H9 (cell line): ENCODE measurements around the gene TJP2. TPM values are rescaled to one million over a fixed set of nuclear protein-coding genes. Genes with fewer than 3 reads are reported as not detected.
A peak's percentile ranks its signal among the peaks of the same experiment; 100 is the strongest.

Experiments used
- DNase-seq: peaks from one replicate; pipeline ENCODE4 v3.0.0-alpha.2; 2017
- H2AFZ ChIP-seq: one replicate; pipeline ENCODE4 v1.6.1; 2013; ENCODE audit warnings: mild to moderate bottlenecking, low read length, control low read depth, moderate library complexity
- H2AK5ac ChIP-seq: 2 replicates; pipeline ENCODE4 v1.6.1; 2013; ENCODE audit warnings: low read length, control low read depth, mixed read lengths; ENCODE audit not compliant: insufficient read length
- H2BK120ac ChIP-seq: one replicate; pipeline ENCODE4 v1.6.1; 2013; ENCODE audit warnings: low read depth, mild to moderate bottlenecking, low read length, control low read depth, inconsistent platforms; ENCODE audit not compliant: poor library complexity, severe bottlenecking
- H2BK12ac ChIP-seq: 2 replicates; pipeline ENCODE4 v1.6.1; 2013; ENCODE audit warnings: low read length, control low read depth, mixed read lengths, low read depth; ENCODE audit not compliant: insufficient read length
- H2BK15ac ChIP-seq: 2 replicates; pipeline ENCODE4 v1.6.1; 2013; ENCODE audit warnings: low read depth, low read length, control low read depth
- H2BK20ac ChIP-seq: one replicate; pipeline ENCODE4 v1.6.1; 2013; ENCODE audit warnings: low read depth, mild to moderate bottlenecking, low read length, control low read depth, inconsistent platforms; ENCODE audit not compliant: poor library complexity, severe bottlenecking
- H2BK5ac ChIP-seq: 2 replicates; pipeline ENCODE4 v1.6.1; 2013; ENCODE audit warnings: low read length, control low read depth, mixed read lengths; ENCODE audit not compliant: insufficient read length
- H3K14ac ChIP-seq: 2 replicates; pipeline ENCODE4 v1.6.1; 2013; ENCODE audit warnings: low read length, control low read depth; ENCODE audit not compliant: insufficient read depth
- H3K18ac ChIP-seq: 2 replicates; pipeline ENCODE4 v1.6.1; 2013; ENCODE audit warnings: low read depth, mild to moderate bottlenecking, mixed read lengths, low read length, control low read depth; ENCODE audit not compliant: insufficient read length
- H3K23ac ChIP-seq: 2 replicates; pipeline ENCODE4 v1.6.1; 2013; ENCODE audit warnings: low read length, control low read depth, mixed read lengths, low read depth; ENCODE audit not compliant: insufficient read length
- H3K23me2 ChIP-seq: 2 replicates; pipeline ENCODE4 v1.6.1; 2013; ENCODE audit warnings: low read depth, mild to moderate bottlenecking, mixed read lengths, low read length, control low read depth; ENCODE audit not compliant: insufficient read length, poor library complexity, severe bottlenecking
- H3K27ac ChIP-seq: 2 replicates; pipeline ENCODE4 v1.5.1; 2013; ENCODE audit warnings: low read length, control low read depth, mixed read lengths, low read depth; ENCODE audit not compliant: insufficient read length
- H3K27me3 ChIP-seq: 2 replicates; pipeline ENCODE4 v1.6.1; 2013; ENCODE audit warnings: low read length, control low read depth, inconsistent platforms; ENCODE audit not compliant: insufficient read depth
- H3K4ac ChIP-seq: 2 replicates; pipeline ENCODE4 v1.6.1; 2013; ENCODE audit warnings: low read depth, mild to moderate bottlenecking, control low read depth, inconsistent platforms, low read length, moderate library complexity
- H3K4me1 ChIP-seq: 2 replicates; pipeline ENCODE4 v1.6.1; 2013; ENCODE audit warnings: low read length, control low read depth, inconsistent platforms; ENCODE audit not compliant: insufficient read depth
- H3K4me2 ChIP-seq: 2 replicates; pipeline ENCODE4 v1.6.1; 2013; ENCODE audit warnings: low read length, control low read depth, mixed read lengths; ENCODE audit not compliant: insufficient read length, insufficient read depth
- H3K56ac ChIP-seq: 2 replicates; pipeline ENCODE4 v1.6.1; 2013; ENCODE audit warnings: low read depth, mild to moderate bottlenecking, mixed read lengths, low read length, control low read depth; ENCODE audit not compliant: insufficient read length
- H3K79me1 ChIP-seq: 2 replicates; pipeline ENCODE4 v1.6.1; 2013; ENCODE audit warnings: low read depth, mild to moderate bottlenecking, moderate library complexity, low read length, control low read depth, inconsistent platforms; ENCODE audit not compliant: insufficient read depth, poor library complexity, severe bottlenecking
- H3K79me2 ChIP-seq: 2 replicates; pipeline ENCODE4 v1.6.1; 2013; ENCODE audit warnings: low read length, control low read depth, inconsistent platforms; ENCODE audit not compliant: insufficient read depth
- H3K9ac ChIP-seq: 2 replicates; pipeline ENCODE4 v1.6.1; 2013; ENCODE audit warnings: low read length, control low read depth, mixed read lengths; ENCODE audit not compliant: insufficient read length; ENCODE audit errors: extremely low read depth
- H3K9me3 ChIP-seq: one replicate; pipeline ENCODE4 v1.6.1; 2013; ENCODE audit warnings: low read depth, low read length, inconsistent platforms; ENCODE audit not compliant: control insufficient read depth
- H3T11ph ChIP-seq: one replicate; pipeline ENCODE4 v1.6.1; 2013; ENCODE audit warnings: mild to moderate bottlenecking, low read length, control low read depth, inconsistent platforms
- H4K20me1 ChIP-seq: one replicate; pipeline ENCODE4 v1.6.1; 2013; ENCODE audit not compliant: control insufficient read depth, insufficient read length, insufficient read depth
- H4K5ac ChIP-seq: 2 replicates; pipeline ENCODE4 v1.6.1; 2013; ENCODE audit warnings: low read depth, mild to moderate bottlenecking, mixed read lengths, low read length, control low read depth; ENCODE audit not compliant: insufficient read length
- H4K8ac ChIP-seq: replicated peaks from 2 replicates; pipeline ENCODE4 v1.6.1; 2013; ENCODE audit warnings: low read length, control low read depth, mixed read lengths, low read depth; ENCODE audit not compliant: insufficient read length
- H4K91ac ChIP-seq: 2 replicates; pipeline ENCODE4 v1.6.1; 2013; ENCODE audit warnings: low read depth, mild to moderate bottlenecking, moderate library complexity, mixed read lengths, low read length, control low read depth; ENCODE audit not compliant: insufficient read length
- H3K27ac Mint-ChIP-seq, 3 experiments: 2 replicates in 2 of 3; 3 replicates in 1 of 3; pipeline ENCODE4 v1.8.0; 2020 to 2021; ENCODE audit warnings: mixed read lengths in 3 of 3, mild to moderate bottlenecking in 1 of 3, moderate library complexity in 1 of 3
- H3K27me3 Mint-ChIP-seq: 2 replicates; pipeline ENCODE4 v1.8.0; 2021; ENCODE audit warnings: low read depth, mild to moderate bottlenecking, moderate library complexity, mixed read lengths
- H3K36me3 Mint-ChIP-seq, 3 experiments: 2 replicates in 2 of 3; 3 replicates in 1 of 3; pipeline ENCODE4 v1.8.0; 2020 to 2021; ENCODE audit warnings: low read depth in 3 of 3, mixed read lengths in 3 of 3; ENCODE audit not compliant: insufficient read depth in 1 of 3
- H3K4me1 Mint-ChIP-seq, 2 experiments: 2 replicates each; pipeline ENCODE4 v1.8.0; 2020; ENCODE audit warnings: mixed read lengths in 2 of 2
- H3K4me3 Mint-ChIP-seq, 2 experiments: 2 replicates in 1 of 2; 3 replicates in 1 of 2; pipeline ENCODE4 v1.8.0; 2020 to 2021; ENCODE audit warnings: mild to moderate bottlenecking in 2 of 2, mixed read lengths in 2 of 2, moderate library complexity in 1 of 2
- H3K9me3 Mint-ChIP-seq, 2 experiments: 2 replicates in 1 of 2; 3 replicates in 1 of 2; pipeline ENCODE4 v1.8.0; 2020; ENCODE audit warnings: mild to moderate bottlenecking in 2 of 2, mixed read lengths in 2 of 2, moderate library complexity in 1 of 2
- CTCF ChIP-seq: fragments of 200-600 bp; sonication (generic); conservative IDR thresholded peaks from 3 replicates; pipeline ENCODE4 v1.8.0; 2021; ENCODE audit warnings: antibody characterized with exemption, mild to moderate bottlenecking
- WGBS: extraction: QIAGEN DNeasy Blood & Tissue Kit; methylation state at CpG from one replicate; pipeline ENCODE4 v1.1.7; 2013; ENCODE audit warnings: missing lambda C conversion rate, low lambda C conversion rate, mixed read lengths; ENCODE audit not compliant: insufficient read length; ENCODE audit errors: extremely low coverage; 5-methylcytosine and 5-hydroxymethylcytosine counted together
- total RNA-seq: library from RNA; stranded (reverse); gene quantifications from 2 replicates; pipeline ENCODE4 v1.2.1, GENCODE V29; 2021

The TJP2 gene
- total RNA-seq, 1 experiment from 2014 or later, result 130 TPM

DNA sequence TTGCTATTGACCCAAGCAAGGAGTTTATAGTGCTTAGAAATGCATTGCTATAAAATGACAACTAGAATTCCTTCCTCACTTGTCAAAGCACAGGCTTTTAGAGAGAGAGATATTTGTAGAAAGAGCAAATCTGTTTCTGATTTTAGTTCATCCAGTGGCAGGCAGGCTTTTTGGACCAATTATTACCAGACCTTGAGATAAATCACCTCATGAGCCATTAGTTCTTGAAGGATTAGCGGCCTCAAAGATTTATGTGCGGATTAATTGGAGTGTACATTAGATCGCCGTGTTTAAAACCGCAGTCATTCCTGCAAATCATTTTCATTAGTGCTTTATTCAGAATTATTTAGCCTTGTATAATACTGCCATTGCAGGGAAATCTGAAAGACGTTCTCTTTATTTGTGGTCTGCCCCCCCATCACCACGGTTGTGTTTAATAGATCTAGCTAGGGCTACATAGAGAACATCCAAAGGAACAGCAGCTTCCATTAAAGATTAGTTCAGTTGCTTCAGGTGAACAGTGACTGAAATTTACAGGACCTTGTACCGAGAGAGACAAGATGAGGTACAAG lies 28.8 kb upstream of the TJP2 start:
- no peaks in the 10 kb centered on the region for H3K9me3 ChIP-seq
- H3K27me3 ChIP-seq, result no peaks in the 10 kb centered on the region
- no peaks in the 10 kb centered on the region for H3K9me3 Mint-ChIP-seq
- peaks cover 12% of the 10 kb centered on the region; the same call in 1 of the 2 replicates for H3K79me2 ChIP-seq
- no peak for TF ChIP-seq CTCF
- H3K36me3 Mint-ChIP-seq, result peaks cover 2 to 9% (median 4%) of the 10 kb centered on the region in 3 experiments; a peak in 4 of 7 replicates
- no peak overlapping the region for H2AFZ ChIP-seq
- WGBS, result no CpG with 5 or more reads among the region's 8 CpGs
- no peak overlapping the region for H3K4me3 Mint-ChIP-seq
- H3T11ph ChIP-seq, result no peak overlapping the region
- no peak overlapping the region for H3K27ac ChIP-seq
- no peak overlapping the region for H4K8ac ChIP-seq
- no peaks in the 10 kb centered on the region for H3K23me2 ChIP-seq
- peaks cover 7% of the 10 kb centered on the region for H3K79me1 ChIP-seq
- H3K4me2 ChIP-seq, result no peak overlapping the region
- H2AK5ac ChIP-seq, result no peak overlapping the region
- no peak overlapping the region for H3K9ac ChIP-seq
- no peaks in the 10 kb centered on the region for H4K20me1 ChIP-seq
- no peak overlapping the region for H3K14ac ChIP-seq
- no peak overlapping the region for H4K5ac ChIP-seq
- peaks cover 7 to 14% of the 10 kb centered on the region in 2 experiments for H3K4me1 Mint-ChIP-seq
- no peak overlapping the region for H3K4ac ChIP-seq
- no peak overlapping the region for H2BK5ac ChIP-seq
- no peak overlapping the region for H3K23ac ChIP-seq
- no peak overlapping the region for H4K91ac ChIP-seq
- no peaks in the 10 kb centered on the region for H3K4me1 ChIP-seq
- no peak overlapping the region for H3K56ac ChIP-seq
- no peak overlapping the region for H2BK15ac ChIP-seq
- H3K27me3 Mint-ChIP-seq, result no peaks in the 10 kb centered on the region
- H3K18ac ChIP-seq, result no peak overlapping the region
- H3K27ac Mint-ChIP-seq, result no peak overlapping the region
- no peak overlapping the region for H2BK12ac ChIP-seq
- H2BK120ac ChIP-seq, result no peak overlapping the region
- peak; percentile 1 for DNase-seq
- H2BK20ac ChIP-seq, result no peak overlapping the region
